GM19438 (cell line): Measurements from ENCODE around the gene CKS1B.
A peak's percentile ranks its signal among the peaks of the same experiment; 100 is the strongest.

Experiments
- ATAC-seq: cut with Tn5 transposase; IDR thresholded peaks from one replicate; pipeline ENCODE4 v1.9.1; 2021; ENCODE audit warnings: low read depth; ENCODE audit not compliant: unreplicated experiment

Gene CKS1B

GRCh38 chr1:154945160-154945961 is 29.1 kb upstream of the CKS1B start:
- ATAC-seq, result no peak

GRCh38 chr1:154945962-154946850 is 28.3 kb upstream of the CKS1B start:
- ATAC-seq, result no peak

GRCh38 chr1:154948079-154948478 is 26.4 kb upstream of the CKS1B start:
- ATAC-seq, result no peak

- ATAC-seq, result no peak
These were observed 22.4 kb upstream of the CKS1B start for GRCh38 chr1:154951901-154952657.

- no peak for ATAC-seq
These were observed 21.8 kb upstream of the CKS1B start for GRCh38 chr1:154952664-154953063.

- ATAC-seq, result no peak
These were observed 20.9 kb upstream of the CKS1B start for GRCh38 chr1:154953611-154954038.

- ATAC-seq, result no peak
These were observed 19.9 kb upstream of the CKS1B start for GRCh38 chr1:154954541-154954940.

- peak; percentile 49 for ATAC-seq
These were observed 19.3 kb upstream of the CKS1B start for GRCh38 chr1:154955039-154955717.

GRCh38 chr1:154955718-154956543 is 18.6 kb upstream of the CKS1B start, which contains the start of gene PBXIP1:
Gene PBXIP1 (minus strand): TSS chr1:154956099. CDS start chr1:154953721, 2,378 bp downstream.
- ATAC-seq, result peak; percentile 65

GRCh38 chr1:154956544-154956941 is 17.9 kb upstream of the CKS1B start:
- ATAC-seq, result no peak

- ATAC-seq, result no peak
These were observed 17.3 kb upstream of the CKS1B start for GRCh38 chr1:154957091-154957657.

GRCh38 chr1:154958036-154958435 is 16.4 kb upstream of the CKS1B start:
- no peak for ATAC-seq

GRCh38 chr1:154958681-154959425 is 15.6 kb upstream of the CKS1B start:
- ATAC-seq, result no peak

GRCh38 chr1:154959426-154959780 is 15.1 kb upstream of the CKS1B start:
- no peak for ATAC-seq

- ATAC-seq, result no peak
These were observed 13.9 kb upstream of the CKS1B start for GRCh38 chr1:154960446-154961136.

GRCh38 chr1:154961207-154962155 is 13.0 kb upstream of the CKS1B start, which contains the start of gene PYGO2:
Gene PYGO2 (minus strand): TSS chr1:154961782. CDS start chr1:154961576, 206 bp downstream.
- peak; percentile 72 for ATAC-seq
